ENCODE results near the gene FGF12.
"Not testable (repeated sequence)": the region's sequence is repeated elsewhere in the genome, so short reads cannot be mapped to it uniquely, and the experiment has no call there.

- TF ChIP-seq CTCF (IDR thresholded peaks at IDR 0.05); EZH2 (IDR thresholded peaks at IDR 0.05; ENCODE audit: borderline replicate concordance, insufficient read depth, low read depth, low read length, poor library complexity, severe bottlenecking): not testable (repeated sequence)
These were observed 17.3 kb upstream of the FGF12 start for GRCh38 chr3:192744604-192745003.
